Thyroid gland (tissue), 4 donors: Measurements from ENCODE around the gene RCCD1. TPM values are rescaled to one million over a fixed set of nuclear protein-coding genes. Genes with fewer than 3 reads are reported as not detected.
"Not testable (repeated sequence)": the region's sequence is repeated elsewhere in the genome, so short reads cannot be mapped to it uniquely, and the experiment has no call there.

Experiments
- DNase-seq, 2 donors: peaks; one replicate each; pipeline ENCODE4 v3.0.0-alpha.2; 2019
- H3K27ac ChIP-seq, 3 donors: fragments of 200-600 bp; sonication (generic); 1 replicate in 2 of 3; 2 replicates in 1 of 3; pipeline ENCODE4 v1.5.1; 2016 to 2019; ENCODE audit warnings: mild to moderate bottlenecking in 1 of 3, moderate library complexity in 1 of 3
- H3K27me3 ChIP-seq: fragments of 200-600 bp; sonication (generic); one replicate; pipeline ENCODE4 v1.5.1; 2019
- H3K36me3 ChIP-seq, 2 donors: fragments of 200-600 bp; sonication (generic); one replicate each; pipeline ENCODE4 v1.5.1; 2016 to 2019
- H3K4me1 ChIP-seq, 2 donors: fragments of 200-600 bp; sonication (generic); one replicate each; pipeline ENCODE4 v1.5.1; 2017 to 2019
- H3K4me3 ChIP-seq, 3 donors: fragments of 200-600 bp; sonication (generic); replicated peaks in 1 of 3; 1 replicate in 2 of 3; 2 replicates in 1 of 3; pipeline ENCODE4 v1.5.1; 2016; ENCODE audit warnings: mild to moderate bottlenecking in 1 of 3
- H3K9me3 ChIP-seq: fragments of 200-600 bp; sonication (generic); one replicate; pipeline ENCODE4 v1.5.1; 2017
- CTCF ChIP-seq, 6 experiments: fragments of 200-600 bp in 3 of 6; fragments of 450-650 bp in 3 of 6; sonication (generic) in 3 of 6; IDR thresholded peaks; one replicate each; pipeline ENCODE4 v1.5.1; 2016 to 2019; ENCODE audit warnings: antibody characterized with exemption in 6 of 6, mild to moderate bottlenecking in 2 of 6, inconsistent platforms in 1 of 6, moderate library complexity in 1 of 6
- POLR2A ChIP-seq, 2 donors: fragments of 450-650 bp; IDR thresholded peaks; one replicate each; pipeline ENCODE4 v1.6.1; 2017; ENCODE audit warnings: antibody characterized with exemption in 2 of 2, mild to moderate bottlenecking in 2 of 2, moderate library complexity in 1 of 2
- WGBS, 2 donors: methylation state at CpG; one replicate each; pipeline ENCODE4 v1.1.5; 2017; 5-methylcytosine and 5-hydroxymethylcytosine counted together
- intact Hi-C: fragments of 100-400 bp; cut with DNase I; formaldehyde crosslinking; loops from one replicate; pipeline ENCODE4 v1.15.1; 2023
- total RNA-seq, 4 donors: library from RNA; depleted of rRNA; stranded (reverse); fragments of >200 nt; gene quantifications; one replicate each; pipeline ENCODE4 v1.2.3, GENCODE V29; 2016

Gene RCCD1
- total RNA-seq, 4 donors from 2014 or later, result 7.6 to 15.2 (median 9.9) TPM

- H3K27me3 ChIP-seq, result no peaks in the 10 kb centered on the region
- no peak overlapping the region for H3K4me3 ChIP-seq
- H3K4me1 ChIP-seq, result peaks cover 7 to 9% of the 10 kb centered on the region in 2 donors
- H3K9me3 ChIP-seq, result no peaks in the 10 kb centered on the region
- H3K36me3 ChIP-seq, result peaks cover 66 to 71% of the 10 kb centered on the region in 2 donors
- intact Hi-C loops, result no loop called here
- DNase-seq, result no peak
- 75 to 93% methylated on average over 9 of the region's 9 CpGs for WGBS, 2 donors
- TF ChIP-seq CTCF (IDR thresholded peaks at IDR 0.05) (no peak), POLR2A (IDR thresholded peaks at IDR 0.05) (no peak)
- no peak overlapping the region for H3K27ac ChIP-seq
These were observed 46.7 kb upstream of the RCCD1 start for GRCh38 chr15:90907838-90908507.

GRCh38 chr15:90909449-90909848 lies 45.2 kb upstream of the RCCD1 start:
- H3K4me1 ChIP-seq, DNase-seq, H3K9me3 ChIP-seq, intact Hi-C loops, H3K4me3 ChIP-seq, H3K27me3 ChIP-seq, H3K27ac ChIP-seq: not testable (repeated sequence)
- WGBS, 2 donors, result 83 to 85% methylated on average over 11 of the region's 11 CpGs
- peaks cover 80 to 81% of the 10 kb centered on the region in 2 donors for H3K36me3 ChIP-seq

- Histone ChIP-seq H3K9me3 (no peaks in the 10 kb centered on the region), H3K27ac (no peak overlapping the region), H3K36me3 (peaks cover 85 to 86% of the 10 kb centered on the region in 2 donors), H3K4me3 (no peak overlapping the region), H3K4me1 (no peaks in the 10 kb centered on the region), H3K27me3 (no peaks in the 10 kb centered on the region)
- TF ChIP-seq POLR2A (IDR thresholded peaks at IDR 0.05), result no peak
- TF ChIP-seq CTCF (IDR thresholded peaks at IDR 0.05), result no peak
- WGBS, 2 donors, result 84 to 92% methylated on average over 8 of the region's 8 CpGs
- no peak for DNase-seq
- intact Hi-C loops, result no loop called here
These were observed 44.7 kb upstream of the RCCD1 start for GRCh38 chr15:90909976-90910375.

- TF ChIP-seq CTCF (IDR thresholded peaks at IDR 0.05) (no peak), POLR2A (IDR thresholded peaks at IDR 0.05) (no peak)
- intact Hi-C loops, result no loop called here
- peaks cover 85 to 86% of the 10 kb centered on the region in 2 donors for H3K36me3 ChIP-seq
These were observed 44.0 kb upstream of the RCCD1 start for GRCh38 chr15:90910441-90911301.

GRCh38 chr15:90911302-90911623 lies 43.4 kb upstream of the RCCD1 start:
- Histone ChIP-seq H3K27ac (no peak overlapping the region), H3K27me3 (no peaks in the 10 kb centered on the region), H3K36me3 (peaks cover 85 to 86% of the 10 kb centered on the region in 2 donors), H3K9me3 (no peaks in the 10 kb centered on the region), H3K4me3 (no peak overlapping the region), H3K4me1 (no peaks in the 10 kb centered on the region)
- intact Hi-C loops, result no loop called here
- DNase-seq, result no peak
- whole genome bisulfite sequencing, 2 donors, result 85 to 99% methylated on average over 9 to 19 of the region's 19 CpGs
- TF ChIP-seq POLR2A (IDR thresholded peaks at IDR 0.05) (no peak), CTCF (IDR thresholded peaks at IDR 0.05) (no peak)

More at GRCh38 chr15:90910441-90911301, 44.0 kb upstream of the RCCD1 start:
- Histone ChIP-seq H3K27me3 (no peaks in the 10 kb centered on the region), H3K9me3 (no peaks in the 10 kb centered on the region), H3K27ac (no peak overlapping the region), H3K4me3 (no peak overlapping the region), H3K4me1 (no peaks in the 10 kb centered on the region)
- 95 to 99% methylated on average over 22 to 24 of the region's 24 CpGs for WGBS, 2 donors
- no peak for DNase-seq
